GM12801 (cell line): ENCODE data around the gene SORCS3.

Experiments
- TF ChIP-seq, protein P1 (sequence below): IDR thresholded peaks from one replicate; pipeline ENCODE4 v1.5.1; 2011; ENCODE audit warnings: control low read depth; ENCODE audit not compliant: insufficient read length; ENCODE audit errors: extremely low read depth

SORCS3 gene

DNA sequence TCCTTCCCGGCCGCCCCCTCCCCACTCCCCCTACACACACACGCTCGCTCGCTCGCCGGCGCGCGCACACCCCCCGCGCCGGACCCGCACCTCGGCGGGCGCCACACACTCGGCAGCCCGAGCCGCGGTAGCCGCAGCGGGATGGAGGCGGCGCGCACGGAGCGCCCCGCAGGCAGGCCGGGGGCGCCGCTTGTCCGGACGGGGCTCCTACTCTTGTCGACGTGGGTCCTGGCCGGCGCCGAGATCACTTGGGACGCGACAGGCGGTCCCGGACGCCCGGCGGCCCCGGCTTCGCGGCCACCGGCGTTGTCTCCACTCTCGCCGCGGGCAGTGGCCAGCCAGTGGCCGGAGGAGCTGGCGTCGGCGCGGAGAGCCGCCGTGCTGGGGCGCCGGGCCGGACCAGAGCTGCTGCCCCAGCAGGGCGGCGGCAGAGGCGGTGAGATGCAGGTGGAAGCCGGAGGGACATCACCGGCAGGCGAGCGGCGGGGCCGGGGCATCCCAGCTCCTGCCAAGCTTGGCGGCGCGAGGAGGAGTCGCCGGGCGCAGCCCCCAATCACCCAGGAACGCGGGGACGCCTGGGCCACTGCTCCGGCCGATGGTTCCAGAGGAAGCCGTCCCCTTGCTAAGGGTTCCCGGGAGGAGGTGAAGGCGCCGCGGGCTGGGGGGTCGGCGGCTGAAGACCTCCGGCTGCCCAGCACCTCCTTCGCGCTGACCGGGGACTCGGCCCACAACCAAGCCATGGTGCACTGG, at the start of gene SORCS3:
Gene SORCS3, plus strand, starts transcription at position 104 of the 750 bp plus-strand sequence.
- TF ChIP-seq, protein P1, sequence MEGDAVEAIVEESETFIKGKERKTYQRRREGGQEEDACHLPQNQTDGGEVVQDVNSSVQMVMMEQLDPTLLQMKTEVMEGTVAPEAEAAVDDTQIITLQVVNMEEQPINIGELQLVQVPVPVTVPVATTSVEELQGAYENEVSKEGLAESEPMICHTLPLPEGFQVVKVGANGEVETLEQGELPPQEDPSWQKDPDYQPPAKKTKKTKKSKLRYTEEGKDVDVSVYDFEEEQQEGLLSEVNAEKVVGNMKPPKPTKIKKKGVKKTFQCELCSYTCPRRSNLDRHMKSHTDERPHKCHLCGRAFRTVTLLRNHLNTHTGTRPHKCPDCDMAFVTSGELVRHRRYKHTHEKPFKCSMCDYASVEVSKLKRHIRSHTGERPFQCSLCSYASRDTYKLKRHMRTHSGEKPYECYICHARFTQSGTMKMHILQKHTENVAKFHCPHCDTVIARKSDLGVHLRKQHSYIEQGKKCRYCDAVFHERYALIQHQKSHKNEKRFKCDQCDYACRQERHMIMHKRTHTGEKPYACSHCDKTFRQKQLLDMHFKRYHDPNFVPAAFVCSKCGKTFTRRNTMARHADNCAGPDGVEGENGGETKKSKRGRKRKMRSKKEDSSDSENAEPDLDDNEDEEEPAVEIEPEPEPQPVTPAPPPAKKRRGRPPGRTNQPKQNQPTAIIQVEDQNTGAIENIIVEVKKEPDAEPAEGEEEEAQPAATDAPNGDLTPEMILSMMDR = no peak

DNA sequence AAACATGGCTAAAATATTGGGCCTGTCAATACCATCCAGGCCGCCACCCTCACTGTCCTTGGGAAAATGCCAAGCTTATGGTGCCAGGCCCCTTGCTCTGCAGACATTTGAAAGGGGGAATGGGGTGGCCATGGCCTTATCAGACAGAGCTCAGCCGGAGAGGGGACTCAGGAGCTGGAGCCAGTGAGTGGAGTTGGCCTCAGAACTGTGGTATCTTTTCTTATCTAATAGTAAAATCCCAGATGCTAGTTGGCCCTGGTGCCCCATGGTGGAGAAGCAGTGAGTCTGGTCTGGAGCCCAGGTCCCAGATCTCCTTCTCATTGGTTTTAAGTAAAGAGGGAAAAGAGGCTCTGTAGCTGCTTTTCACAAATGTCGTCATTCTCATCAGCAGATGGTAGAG, 49.6 kb upstream of the SORCS3 start:
- TF ChIP-seq, protein P1 = no peak

DNA sequence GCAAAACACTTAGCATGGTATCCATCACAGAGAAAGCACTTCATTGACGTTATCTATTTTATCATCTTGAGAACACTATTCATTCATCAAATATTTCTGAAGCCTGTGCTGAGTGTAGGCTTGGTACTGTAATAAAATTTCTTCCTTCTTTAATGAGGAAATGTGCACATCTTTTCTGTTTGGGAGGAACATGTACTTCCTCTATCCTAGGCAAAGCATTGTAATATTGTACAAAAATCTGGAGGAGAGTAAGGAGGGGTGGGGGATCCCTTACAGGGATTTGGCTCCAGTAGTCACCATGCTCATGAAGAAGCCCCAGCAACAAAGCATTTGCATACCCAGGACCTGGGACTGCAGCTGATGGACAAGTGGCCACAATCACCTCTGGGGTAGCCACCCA, 39.9 kb upstream of the SORCS3 start:
- TF ChIP-seq, protein P1 = no peak

DNA sequence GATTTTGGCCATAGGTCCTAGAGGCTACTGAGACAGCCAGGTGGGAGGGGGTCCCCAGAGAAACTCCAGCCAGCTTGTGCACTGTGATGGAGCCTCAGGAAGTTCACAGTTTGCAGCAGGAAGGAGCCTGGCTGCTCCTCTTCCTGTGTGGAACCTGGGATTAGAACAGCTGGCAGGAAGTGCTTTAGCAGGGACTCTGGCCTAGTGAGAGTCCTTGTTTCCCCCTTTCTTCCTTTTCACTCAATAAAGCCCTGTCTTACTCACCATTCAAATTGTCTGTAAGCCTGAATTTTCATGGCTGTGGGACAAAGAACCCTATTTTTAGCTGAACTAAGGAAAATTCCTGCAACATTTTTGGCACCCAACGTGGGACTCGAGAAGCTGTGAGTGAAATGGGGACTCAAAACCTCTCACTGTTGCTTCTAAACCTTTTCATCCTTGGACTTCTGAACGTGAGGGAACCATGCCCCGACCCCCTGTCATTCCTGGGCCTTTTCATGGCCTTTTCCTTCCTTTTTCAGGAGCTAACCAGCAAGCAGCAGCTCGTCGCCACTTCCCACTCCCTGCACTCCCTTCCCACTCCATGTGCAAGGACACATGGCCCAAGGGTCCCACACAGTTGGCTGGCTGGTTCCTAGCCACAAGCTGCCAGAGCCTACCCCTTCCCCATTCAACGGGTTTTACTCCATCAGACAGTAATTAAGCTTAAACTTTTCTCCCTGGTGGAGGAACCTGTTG, 32.8 kb upstream of the SORCS3 start:
- TF ChIP-seq, protein P1 = no peak

DNA sequence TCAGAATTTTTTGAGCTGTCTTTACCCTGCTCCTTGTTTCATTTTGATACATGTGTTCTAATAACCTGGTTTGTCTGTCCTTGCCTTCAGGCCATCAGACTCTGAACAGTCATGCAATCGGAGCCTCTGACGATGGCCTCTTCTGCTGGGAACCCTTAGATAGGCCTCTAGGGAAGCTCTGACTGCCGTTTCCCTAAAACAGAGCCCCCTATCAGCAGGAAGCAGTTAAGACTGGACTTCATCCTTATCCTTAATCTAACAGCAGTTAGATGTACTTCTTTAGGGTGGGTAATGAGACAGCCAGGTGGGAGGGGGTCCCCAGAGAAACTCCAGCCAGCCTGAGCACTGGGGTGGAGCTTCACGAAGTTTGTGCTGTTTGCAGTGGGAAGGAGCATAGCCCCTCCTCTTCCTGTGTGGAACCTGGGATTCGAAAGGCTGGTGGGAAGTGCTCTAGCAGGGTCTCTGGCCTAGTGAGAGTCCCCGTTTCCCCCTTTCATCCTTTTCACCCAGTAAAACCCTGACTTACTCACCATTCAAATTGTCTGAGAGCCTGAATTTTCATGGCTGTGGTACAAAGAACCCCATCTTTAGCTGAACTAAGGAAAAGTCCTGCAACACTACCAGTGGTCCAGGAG, 28.4 kb upstream of the SORCS3 start:
- TF ChIP-seq, protein P1 = no peak

DNA sequence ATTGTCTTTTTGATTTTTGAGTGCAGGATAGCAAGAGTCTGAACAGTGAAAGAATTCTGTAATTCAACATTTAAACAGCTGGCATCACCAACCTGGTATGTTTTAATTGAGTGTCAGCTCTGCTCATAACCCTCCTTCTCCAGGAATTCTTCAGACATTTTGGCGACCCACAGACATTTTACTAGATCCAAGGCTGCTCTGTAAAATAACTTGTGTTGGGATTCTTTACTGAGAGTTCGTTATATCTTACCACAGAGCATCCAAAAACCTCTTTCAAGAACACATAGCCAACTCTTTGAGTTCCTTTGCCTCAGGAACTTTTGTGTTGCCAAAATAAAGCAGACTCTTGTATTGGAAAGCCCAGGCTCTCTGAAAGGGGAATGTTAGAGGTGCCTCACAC, 27.7 kb upstream of the SORCS3 start:
- TF ChIP-seq, protein P1 = no peak

DNA sequence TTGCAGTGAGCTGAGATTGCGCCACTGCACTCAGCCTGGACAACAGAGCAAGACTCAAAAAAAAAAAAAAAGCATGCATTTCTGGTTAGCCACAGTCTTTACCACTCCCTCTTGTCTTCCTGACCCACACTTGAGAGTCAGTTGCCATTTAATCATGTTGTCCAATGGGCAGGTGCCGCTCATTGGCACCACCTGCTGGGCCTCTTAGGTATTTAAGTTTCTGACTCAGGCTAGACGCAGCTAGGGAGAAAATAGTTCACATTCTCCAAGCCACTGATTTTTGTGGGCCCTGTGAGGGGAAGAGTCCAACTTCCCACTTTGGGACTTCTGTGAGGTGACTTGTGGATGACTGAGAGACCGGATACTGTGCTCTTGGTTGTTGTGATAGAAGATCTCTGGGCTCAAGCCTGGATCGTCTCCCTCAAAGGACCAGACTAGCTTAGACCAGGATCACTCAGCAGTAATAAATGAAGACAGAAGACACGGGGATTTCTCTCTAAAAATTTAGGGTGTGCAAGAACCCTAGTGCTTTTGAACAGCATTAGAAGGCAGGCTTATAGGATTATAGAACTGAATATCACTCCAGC, 26.8 kb upstream of the SORCS3 start:
- TF ChIP-seq, protein P1 = no peak
